AG04450 (cell line): Measurements from ENCODE around the gene MYRFL. TPM values are rescaled to one million over a fixed set of nuclear protein-coding genes. Genes with fewer than 3 reads are reported as not detected.
"Not testable (repeated sequence)": the region's sequence is repeated elsewhere in the genome, so short reads cannot be mapped to it uniquely, and the experiment has no call there.

Experiments used
- CTCF ChIA-PET: fragments of 300-600, 350-600 bp; formaldehyde crosslinking; extraction: SDS; loops from one replicate; lab custom pipeline; 2022; ENCODE audit warnings: antibody characterized with exemption, inconsistent platforms; lab: Charles Lee
- POLR2A ChIA-PET: fragments of 350-600 bp; formaldehyde crosslinking; extraction: SDS; loops from one replicate; lab custom pipeline; 2021; ENCODE audit warnings: antibody characterized with exemption, inconsistent platforms; lab: Yijun Ruan, JAX
- DNase-seq: peaks from one replicate; pipeline ENCODE4 v3.0.0-alpha.2; 2011; ENCODE audit warnings: low read depth, low spot score
- H3K27ac ChIP-seq: one replicate; pipeline ENCODE4 v1.5.1; 2012; ENCODE audit warnings: low read depth, low read length, control low read depth
- H3K27me3 ChIP-seq: one replicate; pipeline ENCODE4 v1.6.0; 2012; ENCODE audit warnings: low read length; ENCODE audit not compliant: control insufficient read depth, insufficient read depth
- H3K4me3 ChIP-seq: 2 replicates; pipeline ENCODE4 v1.5.1; 2011; ENCODE audit warnings: mild to moderate bottlenecking, low read depth, low read length, control low read depth
- H3K9me3 ChIP-seq: 2 replicates; pipeline ENCODE4 v1.5.1; 2012; ENCODE audit warnings: low read length; ENCODE audit not compliant: control insufficient read depth, insufficient read depth
- CTCF ChIP-seq: IDR thresholded peaks from 2 replicates; pipeline ENCODE4 v1.5.1; 2011; ENCODE audit warnings: low read depth, low read length, control low read depth, inconsistent platforms
- polyA minus RNA-seq: library from RNA; depleted of rRNA, polyadenylated mRNA; stranded (reverse); fragments of >200 nt; gene quantifications from 2 replicates; pipeline ENCODE4 v1.2.3, GENCODE V29; 2011; rRNA and poly(A)+ RNA removed
- polyA plus RNA-seq: library from polyadenylated mRNA; depleted of rRNA; stranded (reverse); fragments of >200 nt; gene quantifications from 2 replicates; pipeline ENCODE4 v1.2.3, GENCODE V29; 2011; rRNA removed

Gene MYRFL
- polyA plus RNA-seq (not detected in 2 replicates), polyA minus RNA-seq (not detected in 2 replicates)

- Histone ChIP-seq H3K4me3 (no peak within 1 kb of the TSS), H3K27me3 (no peaks in the 10 kb centered on the region), H3K27ac (no peak within 1 kb of the TSS), H3K9me3 (no peaks in the 10 kb centered on the region)
- no peak for DNase-seq
- ChIA-PET POLR2A (no interaction called here), CTCF (no interaction called here)
- TF ChIP-seq CTCF: no peak
Observed at GRCh38 chr12:69824966-69825560, at the start of gene MYRFL. MYRFL (plus strand) TSS chr12:69825227; CDS start chr12:69825518, 291 bp downstream.

- POLR2A ChIA-PET: no interaction called here
Observed at GRCh38 chr12:69779928-69780327, 45.1 kb upstream of the MYRFL start.

GRCh38 chr12:69783365-69783764 lies 41.7 kb upstream of the MYRFL start:
- no peak overlapping the region for H3K4me3 ChIP-seq
- POLR2A ChIA-PET: no interaction called here
- CTCF ChIA-PET: no interaction called here
- no peaks in the 10 kb centered on the region for H3K9me3 ChIP-seq
- H3K27ac ChIP-seq: no peak overlapping the region
- H3K27me3 ChIP-seq: no peaks in the 10 kb centered on the region
- no peak for TF ChIP-seq CTCF
- no peak for DNase-seq

More at GRCh38 chr12:69779928-69780327, 45.1 kb upstream of the MYRFL start:
- no peak for DNase-seq
- H3K4me3 ChIP-seq: no peak overlapping the region
- CTCF ChIA-PET: no interaction called here
- no peaks in the 10 kb centered on the region for H3K9me3 ChIP-seq
- no peaks in the 10 kb centered on the region for H3K27me3 ChIP-seq
- peak; percentile 33; the same call in 1 of the 2 replicates for TF ChIP-seq CTCF
- H3K27ac ChIP-seq: no peak overlapping the region

GRCh38 chr12:69789351-69789750 lies 35.7 kb upstream of the MYRFL start:
- Histone ChIP-seq H3K4me3 (no peak overlapping the region), H3K9me3 (no peaks in the 10 kb centered on the region), H3K27ac (no peak overlapping the region), H3K27me3 (no peaks in the 10 kb centered on the region)
- CTCF ChIA-PET: no interaction called here
- POLR2A ChIA-PET: no interaction called here
- no peak for DNase-seq
- no peak for TF ChIP-seq CTCF

GRCh38 chr12:69792533-69792932 lies 32.5 kb upstream of the MYRFL start:
- POLR2A ChIA-PET: no interaction called here
- Histone ChIP-seq H3K4me3 (no peak overlapping the region), H3K27me3 (no peaks in the 10 kb centered on the region), H3K9me3 (no peaks in the 10 kb centered on the region), H3K27ac (no peak overlapping the region)
- no peak for TF ChIP-seq CTCF
- CTCF ChIA-PET: interaction anchor here (0.9 kb wide), 1 partner anchor 1058 kb away, joined by 3 read pairs; no protein-coding TSS in a partner anchor
- no peak for DNase-seq

- H3K9me3 ChIP-seq, H3K27ac ChIP-seq, DNase-seq, H3K4me3 ChIP-seq, H3K27me3 ChIP-seq, CTCF ChIA-PET, POLR2A ChIA-PET: not testable (repeated sequence)
Observed at GRCh38 chr12:69807101-69807897, 17.7 kb upstream of the MYRFL start.
